H1 (cell line): ENCODE data around the gene CFAP61. TPM values are rescaled to one million over a fixed set of nuclear protein-coding genes. Genes with fewer than 3 reads are reported as not detected.

Source experiments
- CTCF ChIA-PET: fragments of 300-600 bp; sonication (Branson Sonifier 250); formaldehyde crosslinking; loops from one replicate; lab custom pipeline; 2021; ENCODE audit not compliant: partially characterized antibody; lab: Charles Lee
- POLR2A ChIA-PET: fragments of 300-600 bp; sonication (Branson Sonifier 250); formaldehyde crosslinking; loops from one replicate; lab custom pipeline; 2021; ENCODE audit warnings: inconsistent platforms; ENCODE audit not compliant: partially characterized antibody; lab: Charles Lee
- DNase-seq, 2 experiments: peaks; one replicate each; pipeline versions ENCODE4 v3.0.0 to v3.0.0-alpha.2; 2010 to 2022; ENCODE audit warnings: low spot score in 2 of 2, low read depth in 1 of 2, mixed read lengths in 1 of 2
- FAIRE-seq: peaks from 2 replicates; lab custom pipeline; 2011; peaks lifted over from hg19 to GRCh38; lab: Jason Lieb, UNC
- H2AFZ ChIP-seq: 2 replicates; pipeline ENCODE4 v1.8.1; 2012; ENCODE audit warnings: low read length, inconsistent platforms
- H2AK5ac ChIP-seq: 2 replicates; pipeline ENCODE4 v1.6.1; 2013; ENCODE audit warnings: low read depth, low read length
- H2BK120ac ChIP-seq: replicated peaks from 2 replicates; pipeline ENCODE3; 2013; ENCODE audit warnings: low read depth, low read length, inconsistent platforms
- H2BK12ac ChIP-seq: 2 replicates; pipeline ENCODE4 v1.6.1; 2013; ENCODE audit warnings: low read depth, low read length
- H2BK15ac ChIP-seq: 2 replicates; pipeline ENCODE4 v1.6.1; 2013; ENCODE audit warnings: low read length
- H2BK20ac ChIP-seq: 2 replicates; pipeline ENCODE4 v1.6.1; 2013; ENCODE audit warnings: low read length
- H2BK5ac ChIP-seq: 2 replicates; pipeline ENCODE4 v1.6.1; 2013; ENCODE audit warnings: low read depth, low read length
- H3K14ac ChIP-seq: 2 replicates; pipeline ENCODE4 v1.6.1; 2013; ENCODE audit warnings: inconsistent platforms; ENCODE audit not compliant: insufficient read length
- H3K18ac ChIP-seq: 2 replicates; pipeline ENCODE4 v1.6.1; 2013; ENCODE audit warnings: low read length; ENCODE audit errors: extremely low read depth
- H3K23ac ChIP-seq: 2 replicates; pipeline ENCODE4 v1.6.1; 2013; ENCODE audit warnings: inconsistent platforms; ENCODE audit not compliant: insufficient read length
- H3K23me2 ChIP-seq: 2 replicates; pipeline ENCODE4 v1.6.1; 2013; ENCODE audit warnings: low read depth, low read length
- H3K27ac ChIP-seq: 2 replicates; pipeline ENCODE4 v1.6.1; 2011; ENCODE audit warnings: low read depth, low read length, inconsistent platforms
- H3K27me3 ChIP-seq, 4 experiments: replicated peaks in 1 of 4; 1 replicate in 1 of 4; 2 replicates in 3 of 4; pipeline versions ENCODE4 v1.6.1 to v1.8.1; 2011 to 2013; ENCODE audit warnings: low read length in 3 of 4, mild to moderate bottlenecking in 3 of 4, inconsistent platforms in 2 of 4, mixed read lengths in 2 of 4, moderate library complexity in 1 of 4; ENCODE audit not compliant: control insufficient read depth in 3 of 4, insufficient read depth in 3 of 4; ENCODE audit errors: extremely low read depth in 1 of 4
- H3K36me3 ChIP-seq, 4 experiments: 2 replicates each; pipeline versions ENCODE4 v1.6.1 to v1.8.1; 2011 to 2013; ENCODE audit warnings: mild to moderate bottlenecking in 4 of 4, low read length in 3 of 4, moderate library complexity in 2 of 4, control low read depth in 1 of 4, inconsistent platforms in 1 of 4; ENCODE audit not compliant: insufficient read depth in 4 of 4, control insufficient read depth in 2 of 4
- H3K4ac ChIP-seq: replicated peaks from 2 replicates; pipeline ENCODE3; 2013; ENCODE audit warnings: low read length, low read depth, mixed read lengths, inconsistent platforms; ENCODE audit not compliant: insufficient read length
- H3K4me1 ChIP-seq, 4 experiments: replicated peaks in 1 of 4; 1 replicate in 1 of 4; 2 replicates in 3 of 4; pipeline versions ENCODE4 v1.6.1 to v1.8.1; 2011 to 2013; ENCODE audit warnings: low read length in 3 of 4, inconsistent platforms in 2 of 4, mixed read lengths in 1 of 4; ENCODE audit not compliant: insufficient read depth in 4 of 4, control insufficient read depth in 3 of 4
- H3K4me2 ChIP-seq, 2 experiments: 2 replicates each; pipeline versions ENCODE4 v1.6.1 to v1.8.1; 2011 to 2013; ENCODE audit warnings: low read depth in 2 of 2, low read length in 2 of 2, control low read depth in 1 of 2, inconsistent platforms in 1 of 2, mild to moderate bottlenecking in 1 of 2; ENCODE audit not compliant: insufficient read depth in 1 of 2
- H3K4me3 ChIP-seq, 4 experiments: fragments of 200-600, 300-600 bp in 1 of 4; sonication (generic), shearing (Covaris generic), sonication (Bioruptor Twin) in 1 of 4; 2 replicates each; pipeline versions ENCODE4 v1.5.1 to v1.8.1; 2011 to 2016; ENCODE audit warnings: low read length in 4 of 4, low read depth in 3 of 4, control low read depth in 2 of 4, inconsistent platforms in 2 of 4, mild to moderate bottlenecking in 2 of 4, mixed read lengths in 1 of 4, moderate library complexity in 1 of 4; ENCODE audit not compliant: insufficient read depth in 2 of 4; ENCODE audit errors: extremely low read depth in 1 of 4
- H3K56ac ChIP-seq: replicated peaks from 2 replicates; pipeline ENCODE3; 2013; ENCODE audit warnings: low read depth, mild to moderate bottlenecking, mixed read lengths, low read length, inconsistent platforms; ENCODE audit not compliant: insufficient read length
- H3K79me1 ChIP-seq: 2 replicates; pipeline ENCODE4 v1.6.1; 2013; ENCODE audit warnings: low read depth, low read length, control low read depth
- H3K79me2 ChIP-seq, 2 experiments: 2 replicates each; pipeline versions ENCODE4 v1.6.1 to v1.8.1; 2012 to 2013; ENCODE audit warnings: low read length in 2 of 2, mild to moderate bottlenecking in 2 of 2, inconsistent platforms in 1 of 2; ENCODE audit not compliant: insufficient read depth in 2 of 2, control insufficient read depth in 1 of 2
- H3K9ac ChIP-seq, 4 experiments: replicated peaks in 1 of 4; 1 replicate in 1 of 4; 2 replicates in 3 of 4; pipeline versions ENCODE4 v1.6.1 to v1.8.1; 2011 to 2013; ENCODE audit warnings: low read depth in 3 of 4, low read length in 3 of 4, control low read depth in 2 of 4, mild to moderate bottlenecking in 2 of 4, moderate library complexity in 2 of 4, inconsistent platforms in 1 of 4; ENCODE audit errors: extremely low read depth in 1 of 4
- H3K9me3 ChIP-seq, 2 experiments: 2 replicates each; pipeline versions ENCODE4 v1.6.1 to v1.8.1; 2012 to 2013; ENCODE audit warnings: mild to moderate bottlenecking in 2 of 2, moderate library complexity in 2 of 2, control low read depth in 1 of 2, inconsistent platforms in 1 of 2, low read depth in 1 of 2, low read length in 1 of 2, mixed read lengths in 1 of 2; ENCODE audit not compliant: insufficient read depth in 2 of 2
- H4K20me1 ChIP-seq, 2 experiments: replicated peaks in 1 of 2; 2 replicates each; pipeline versions ENCODE3 to v1.8.1; 2011 to 2013; ENCODE audit warnings: inconsistent platforms in 2 of 2, low read length in 2 of 2, mild to moderate bottlenecking in 1 of 2; ENCODE audit not compliant: insufficient read depth in 2 of 2, control insufficient read depth in 1 of 2
- H4K5ac ChIP-seq: 2 replicates; pipeline ENCODE4 v1.6.1; 2013; ENCODE audit warnings: low read length, low read depth, mixed read lengths, inconsistent platforms; ENCODE audit not compliant: insufficient read length
- H4K8ac ChIP-seq: 2 replicates; pipeline ENCODE4 v1.8.0; 2013; ENCODE audit warnings: mild to moderate bottlenecking, moderate library complexity, low read length, inconsistent platforms; ENCODE audit not compliant: insufficient read depth; ENCODE audit errors: extremely low read depth
- H4K91ac ChIP-seq: replicated peaks from 2 replicates; pipeline ENCODE3; 2013; ENCODE audit warnings: low read length, mixed read lengths, inconsistent platforms; ENCODE audit not compliant: insufficient read length
- CTCF ChIP-seq, 3 experiments: IDR thresholded peaks; 1 replicate in 2 of 3; 2 replicates in 1 of 3; pipeline versions ENCODE4 v1.5.1 to v1.6.1; 2011; ENCODE audit warnings: low read length in 3 of 3, mild to moderate bottlenecking in 3 of 3, inconsistent platforms in 2 of 3, low read depth in 1 of 3, moderate library complexity in 1 of 3; ENCODE audit not compliant: insufficient read depth in 1 of 3; ENCODE audit errors: control extremely low read depth in 1 of 3
- GTF2F1 ChIP-seq: IDR thresholded peaks from 2 replicates; pipeline ENCODE4 v1.6.1; 2012; ENCODE audit warnings: low read depth, low read length, improper control_type of control experiment, borderline replicate concordance
- MAX ChIP-seq: IDR thresholded peaks from 2 replicates; pipeline ENCODE4 v1.6.1; 2012; ENCODE audit warnings: inconsistent platforms
- RAD21 ChIP-seq, 2 experiments: IDR thresholded peaks in 1 of 2; conservative IDR thresholded peaks in 1 of 2; 2 replicates each; pipeline ENCODE4 v1.6.1; 2011; ENCODE audit warnings: low read depth in 2 of 2, low read length in 2 of 2, improper control_type of control experiment in 1 of 2, inconsistent platforms in 1 of 2, mild to moderate bottlenecking in 1 of 2, moderate library complexity in 1 of 2
- WGBS, 2 experiments: shearing (Covaris generic) in 1 of 2; methylation state at CpG; one replicate each; pipeline versions ENCODE4 v1.1.6 to v1.1.7; 2013 to 2015; ENCODE audit warnings: low lambda C conversion rate in 2 of 2, mixed read lengths in 2 of 2, inconsistent platforms in 1 of 2, low coverage in 1 of 2, missing lambda C conversion rate in 1 of 2; ENCODE audit not compliant: insufficient replicate concordance in 2 of 2, insufficient coverage in 1 of 2, insufficient read length in 1 of 2; ENCODE audit errors: extremely low coverage in 1 of 2, missing lambda C conversion rate in 1 of 2; 5-methylcytosine and 5-hydroxymethylcytosine counted together
- polyA plus RNA-seq, 7 experiments: library from polyadenylated mRNA; depleted of rRNA in 3 of 7; stranded (reverse) in 5 of 7; unstranded in 2 of 7; fragments of >200 nt in 5 of 7; fragments of 200-250 nt in 2 of 7; gene quantifications; 1 replicate in 5 of 7; 2 replicates in 1 of 7; 4 replicates in 1 of 7; pipeline versions ENCODE4 v1.2.1 to v1.2.3, GENCODE V29; 2011 to 2013; ENCODE audit warnings: missing spikeins in 2 of 7, mixed read lengths in 2 of 7
- total RNA-seq: library from RNA; stranded (reverse); fragmentation: NEBNext Ultra II Directional; extraction: Animal tissue kit (Norgen Biotek cat#: 25700); gene quantifications from 2 replicates; pipeline ENCODE4 v1.2.1, GENCODE V29; 2021

Gene CFAP61
- total and polyA plus RNA-seq, 2 of the 8 experiments (the other 6 are each of a cell fraction or from before 2014, with no cell fraction given), result 0.29 to 0.61 TPM

- FAIRE-seq (peak; percentile 81), DNase-seq (no peak)
- Histone ChIP-seq H3K27ac (no peak overlapping the region), H3K4me3 (no peak overlapping the region), H3K79me1 (no peaks in the 10 kb centered on the region), H2BK12ac (no peak overlapping the region), H3K4me1 (peaks cover 0 to 9% (median 4%) of the 10 kb centered on the region in 4 experiments; a peak in 5 of 7 replicates), H3K4ac (no peak overlapping the region), H2BK5ac (no peak overlapping the region), H3K36me3 (no peaks in the 10 kb centered on the region), H3K9ac (no peak overlapping the region), H2BK15ac (no peak overlapping the region), H3K79me2 (no peaks in the 10 kb centered on the region), H2AK5ac (no peak overlapping the region), H3K27me3 (peaks cover 22 to 51% (median 42%) of the 10 kb centered on the region in 4 experiments), H3K18ac (no peak overlapping the region), H3K56ac (no peak overlapping the region), H3K23me2 (peaks cover 14% of the 10 kb centered on the region; the same call in 1 of the 2 replicates), H3K4me2 (no peak overlapping the region), H4K8ac (no peak overlapping the region), H4K5ac (no peak overlapping the region), H2BK20ac (no peak overlapping the region), H2AFZ (no peak overlapping the region), H4K20me1 (peaks cover 0 to 2% of the 10 kb centered on the region in 2 experiments), H3K14ac (no peak overlapping the region), H4K91ac (no peak overlapping the region), H3K23ac (no peak overlapping the region), H3K9me3 (peaks cover 0 to 4% of the 10 kb centered on the region in 2 experiments; a peak in 1 of 4 replicates), H2BK120ac (no peak overlapping the region)
- TF ChIP-seq MAX, result no peak
- peak; percentile 68 to 78 for TF ChIP-seq RAD21 (IDR thresholded peaks at IDR 0.05 in 1 of 2, conservative IDR thresholded peaks at IDR 0.05 in 1 of 2; ENCODE audit: low read depth in 2 of 2, low read length in 2 of 2)
- no peak for TF ChIP-seq GTF2F1
- TF ChIP-seq CTCF (IDR thresholded peaks at IDR 0.05; ENCODE audit: control extremely low read depth in 1 of 3, insufficient read depth in 1 of 3, low read depth in 1 of 3, low read length in 3 of 3), result peak; percentile 62 to 92 (median 78)
- ChIA-PET CTCF (interaction anchor here (1.0 to 1.2 kb wide), 3 partner anchors 27 to 146 kb away, joined by 3 to 10 read pairs (median 6); no protein-coding TSS in a partner anchor), POLR2A (no interaction called here)
- WGBS, 2 experiments, result 12% methylated on average over 6 of the region's 6 CpGs; no CpG with 5 or more reads in 1 of the 2 experiments
Observed at GRCh38 chr20:20360464-20360863, 308.1 kb downstream of the CFAP61 start.
